Measurements from ENCODE around the gene KRTAP4-5. TPM values are rescaled to one million over a fixed set of nuclear protein-coding genes. Genes with fewer than 3 reads are reported as not detected.
"Not testable (repeated sequence)": the region's sequence is repeated elsewhere in the genome, so short reads cannot be mapped to it uniquely, and the experiment has no call there.

The KRTAP4-5 gene
- total and polyA plus RNA-seq, 2 experiments from 2014 or later, result not detected

DNA sequence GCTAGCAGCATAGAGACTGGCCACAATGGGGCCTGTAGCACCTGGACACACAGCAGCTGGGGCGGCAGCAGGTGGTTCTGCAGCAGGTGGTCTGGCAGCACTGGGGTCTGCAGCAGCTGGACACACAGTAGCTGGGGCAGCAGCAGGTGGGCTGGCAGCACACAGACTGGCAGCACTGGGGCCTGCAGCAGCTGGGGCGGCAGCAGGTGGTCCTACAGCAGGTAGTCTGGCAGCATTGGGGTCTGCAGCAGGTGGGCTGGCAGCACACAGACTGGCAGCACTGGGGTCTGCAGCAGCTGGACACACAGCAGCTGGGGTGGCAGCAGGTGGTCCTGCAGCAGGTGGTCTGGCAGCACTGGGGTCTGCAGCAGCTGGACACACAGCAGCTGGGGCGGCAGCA, 10.6 kb upstream of the KRTAP4-5 start:
- H3K4me3 ChIP-seq; H3K36me3 ChIP-seq (ENCODE audit: insufficient read depth); H3K36me3 Mint-ChIP-seq (ENCODE audit: low read depth); H3K4me2 ChIP-seq; H3F3A ChIP-seq (replicated peaks; ENCODE audit: low read depth); H2AFZ ChIP-seq; H3K4me1 Mint-ChIP-seq; ATAC-seq; H3K9me2 ChIP-seq (ENCODE audit: insufficient read depth); H3K27ac Mint-ChIP-seq; H3K27ac ChIP-seq (ENCODE audit: low read depth); H3K9me3 Mint-ChIP-seq; DNase-seq (ENCODE audit: low spot score); H3K79me2 ChIP-seq (replicated peaks; ENCODE audit: insufficient read depth); H3K4me1 ChIP-seq (ENCODE audit: insufficient read depth); H4K20me1 ChIP-seq (replicated peaks; ENCODE audit: insufficient read depth); H3K4me3 Mint-ChIP-seq; H3K27me3 Mint-ChIP-seq (ENCODE audit: insufficient read depth, low read depth, poor library complexity); H3K27me3 ChIP-seq (ENCODE audit: insufficient read depth): not testable (repeated sequence)

DNA sequence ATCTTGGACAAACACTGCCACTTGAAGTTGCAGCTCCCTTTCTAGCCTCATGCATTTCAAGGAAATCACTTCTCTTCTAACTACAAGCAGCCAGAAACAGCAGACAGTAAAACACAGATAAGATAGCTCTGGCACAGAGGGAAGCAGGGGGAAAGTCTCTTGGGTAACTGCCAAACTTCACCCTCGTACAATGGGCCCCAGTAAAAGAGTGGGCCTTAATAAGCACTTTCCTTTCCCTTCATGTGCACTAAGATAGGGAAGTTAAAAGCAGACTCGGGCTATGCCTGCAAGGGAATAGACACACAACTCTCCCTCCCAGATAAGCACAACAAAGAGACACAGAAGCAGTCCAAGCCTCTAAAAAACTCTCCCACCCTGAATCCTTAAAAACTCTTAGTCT, 4.2 kb upstream of the KRTAP4-5 start:
- H3K27ac Mint-ChIP-seq, result no peak overlapping the region; the same call in 1 of the 2 replicates
- peaks cover 3% of the 10 kb centered on the region; the same call in 2 of the 3 replicates for H3K4me1 Mint-ChIP-seq
- Histone ChIP-seq H3K27me3 (ENCODE audit: insufficient read depth) (no peaks in the 10 kb centered on the region), H2AFZ (no peak overlapping the region), H3F3A (replicated peaks; ENCODE audit: low read depth) (no peaks in the 10 kb centered on the region), H3K79me2 (replicated peaks; ENCODE audit: insufficient read depth) (no peaks in the 10 kb centered on the region), H3K4me1 (ENCODE audit: insufficient read depth) (no peaks in the 10 kb centered on the region), H3K9me2 (ENCODE audit: insufficient read depth) (no peaks in the 10 kb centered on the region), H4K20me1 (replicated peaks; ENCODE audit: insufficient read depth) (no peaks in the 10 kb centered on the region), H3K27ac (ENCODE audit: low read depth) (no peak overlapping the region), H3K4me2 (no peak overlapping the region), H3K4me3 (no peak overlapping the region), H3K36me3 (ENCODE audit: insufficient read depth) (no peaks in the 10 kb centered on the region)
- DNase-seq (ENCODE audit: low spot score) (no peak), ATAC-seq (no peak)
- H3K4me3 Mint-ChIP-seq, result no peak overlapping the region
- peaks cover 7% of the 10 kb centered on the region for H3K27me3 Mint-ChIP-seq (ENCODE audit: insufficient read depth, low read depth, poor library complexity)
- no peaks in the 10 kb centered on the region for H3K9me3 Mint-ChIP-seq
- no peaks in the 10 kb centered on the region for H3K36me3 Mint-ChIP-seq (ENCODE audit: low read depth)
- no peak for TF ChIP-seq POLR2AphosphoS5 (IDR thresholded peaks at IDR 0.05; ENCODE audit: low read depth)
- no peak for TF ChIP-seq EZH2phosphoT487 (IDR thresholded peaks at IDR 0.05; ENCODE audit: unreplicated experiment)
- TF ChIP-seq, protein P1, sequence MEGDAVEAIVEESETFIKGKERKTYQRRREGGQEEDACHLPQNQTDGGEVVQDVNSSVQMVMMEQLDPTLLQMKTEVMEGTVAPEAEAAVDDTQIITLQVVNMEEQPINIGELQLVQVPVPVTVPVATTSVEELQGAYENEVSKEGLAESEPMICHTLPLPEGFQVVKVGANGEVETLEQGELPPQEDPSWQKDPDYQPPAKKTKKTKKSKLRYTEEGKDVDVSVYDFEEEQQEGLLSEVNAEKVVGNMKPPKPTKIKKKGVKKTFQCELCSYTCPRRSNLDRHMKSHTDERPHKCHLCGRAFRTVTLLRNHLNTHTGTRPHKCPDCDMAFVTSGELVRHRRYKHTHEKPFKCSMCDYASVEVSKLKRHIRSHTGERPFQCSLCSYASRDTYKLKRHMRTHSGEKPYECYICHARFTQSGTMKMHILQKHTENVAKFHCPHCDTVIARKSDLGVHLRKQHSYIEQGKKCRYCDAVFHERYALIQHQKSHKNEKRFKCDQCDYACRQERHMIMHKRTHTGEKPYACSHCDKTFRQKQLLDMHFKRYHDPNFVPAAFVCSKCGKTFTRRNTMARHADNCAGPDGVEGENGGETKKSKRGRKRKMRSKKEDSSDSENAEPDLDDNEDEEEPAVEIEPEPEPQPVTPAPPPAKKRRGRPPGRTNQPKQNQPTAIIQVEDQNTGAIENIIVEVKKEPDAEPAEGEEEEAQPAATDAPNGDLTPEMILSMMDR (conservative IDR thresholded peaks at IDR 0.05; ENCODE audit: low read depth in 2 of 2), result no peak
- TF ChIP-seq STAT1 (IDR thresholded peaks at IDR 0.05; ENCODE audit: unreplicated experiment), result no peak
- no peak for TF ChIP-seq CREB1 (CRISPR knock-in tag; IDR thresholded peaks at IDR 0.05; ENCODE audit: low read depth)
- TF ChIP-seq, protein P2, sequence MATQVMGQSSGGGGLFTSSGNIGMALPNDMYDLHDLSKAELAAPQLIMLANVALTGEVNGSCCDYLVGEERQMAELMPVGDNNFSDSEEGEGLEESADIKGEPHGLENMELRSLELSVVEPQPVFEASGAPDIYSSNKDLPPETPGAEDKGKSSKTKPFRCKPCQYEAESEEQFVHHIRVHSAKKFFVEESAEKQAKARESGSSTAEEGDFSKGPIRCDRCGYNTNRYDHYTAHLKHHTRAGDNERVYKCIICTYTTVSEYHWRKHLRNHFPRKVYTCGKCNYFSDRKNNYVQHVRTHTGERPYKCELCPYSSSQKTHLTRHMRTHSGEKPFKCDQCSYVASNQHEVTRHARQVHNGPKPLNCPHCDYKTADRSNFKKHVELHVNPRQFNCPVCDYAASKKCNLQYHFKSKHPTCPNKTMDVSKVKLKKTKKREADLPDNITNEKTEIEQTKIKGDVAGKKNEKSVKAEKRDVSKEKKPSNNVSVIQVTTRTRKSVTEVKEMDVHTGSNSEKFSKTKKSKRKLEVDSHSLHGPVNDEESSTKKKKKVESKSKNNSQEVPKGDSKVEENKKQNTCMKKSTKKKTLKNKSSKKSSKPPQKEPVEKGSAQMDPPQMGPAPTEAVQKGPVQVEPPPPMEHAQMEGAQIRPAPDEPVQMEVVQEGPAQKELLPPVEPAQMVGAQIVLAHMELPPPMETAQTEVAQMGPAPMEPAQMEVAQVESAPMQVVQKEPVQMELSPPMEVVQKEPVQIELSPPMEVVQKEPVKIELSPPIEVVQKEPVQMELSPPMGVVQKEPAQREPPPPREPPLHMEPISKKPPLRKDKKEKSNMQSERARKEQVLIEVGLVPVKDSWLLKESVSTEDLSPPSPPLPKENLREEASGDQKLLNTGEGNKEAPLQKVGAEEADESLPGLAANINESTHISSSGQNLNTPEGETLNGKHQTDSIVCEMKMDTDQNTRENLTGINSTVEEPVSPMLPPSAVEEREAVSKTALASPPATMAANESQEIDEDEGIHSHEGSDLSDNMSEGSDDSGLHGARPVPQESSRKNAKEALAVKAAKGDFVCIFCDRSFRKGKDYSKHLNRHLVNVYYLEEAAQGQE (IDR thresholded peaks at IDR 0.05; ENCODE audit: unreplicated experiment), result no peak
- TF ChIP-seq, protein P3, sequence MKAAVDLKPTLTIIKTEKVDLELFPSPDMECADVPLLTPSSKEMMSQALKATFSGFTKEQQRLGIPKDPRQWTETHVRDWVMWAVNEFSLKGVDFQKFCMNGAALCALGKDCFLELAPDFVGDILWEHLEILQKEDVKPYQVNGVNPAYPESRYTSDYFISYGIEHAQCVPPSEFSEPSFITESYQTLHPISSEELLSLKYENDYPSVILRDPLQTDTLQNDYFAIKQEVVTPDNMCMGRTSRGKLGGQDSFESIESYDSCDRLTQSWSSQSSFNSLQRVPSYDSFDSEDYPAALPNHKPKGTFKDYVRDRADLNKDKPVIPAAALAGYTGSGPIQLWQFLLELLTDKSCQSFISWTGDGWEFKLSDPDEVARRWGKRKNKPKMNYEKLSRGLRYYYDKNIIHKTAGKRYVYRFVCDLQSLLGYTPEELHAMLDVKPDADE (IDR thresholded peaks at IDR 0.05), result no peak
- no peak for TF ChIP-seq EZH2 (IDR thresholded peaks at IDR 0.05; ENCODE audit: low read depth, unreplicated experiment)
- TF ChIP-seq ZNF331 (CRISPR knock-in tag; IDR thresholded peaks at IDR 0.05; ENCODE audit: low read depth), result no peak
- no peak for TF ChIP-seq JUNB (IDR thresholded peaks at IDR 0.05; ENCODE audit: unreplicated experiment)
- no peak for TF ChIP-seq ZNF114 (CRISPR knock-in tag; IDR thresholded peaks at IDR 0.05)
- TF ChIP-seq NANOG (IDR thresholded peaks at IDR 0.05; ENCODE audit: borderline replicate concordance), result no peak
